ENCODE data around the gene SLC30A1. TPM values are rescaled to one million over a fixed set of nuclear protein-coding genes. Genes with fewer than 3 reads are reported as not detected.

Gene SLC30A1
- total RNA-seq, 2 experiments from 2014 or later: 2.9 to 4.5 TPM

GRCh38 chr1:211525101-211525676 lies 53.8 kb downstream of the SLC30A1 start:
- Mint-ChIP-seq H3K36me3 (ENCODE audit: low read depth) (no peaks in the 10 kb centered on the region), H3K27ac (no peak overlapping the region), H3K27me3 (no peaks in the 10 kb centered on the region), H3K9me3 (ENCODE audit: low read depth) (no peaks in the 10 kb centered on the region), H3K4me3 (no peak overlapping the region), H3K4me1 (peaks cover 15% of the 10 kb centered on the region)
- DNase-seq (no peak), ATAC-seq (no peak)
- intact Hi-C loops (cut with DNase I, micrococcal nuclease): no loop called here
- ChIA-PET CTCF (no interaction called here), POLR2A (no interaction called here)

GRCh38 chr1:211524521-211524920 lies 54.4 kb downstream of the SLC30A1 start:
- Mint-ChIP-seq H3K27ac (no peak overlapping the region), H3K4me3 (no peak overlapping the region), H3K36me3 (ENCODE audit: low read depth) (no peaks in the 10 kb centered on the region), H3K4me1 (peaks cover 14% of the 10 kb centered on the region), H3K27me3 (no peaks in the 10 kb centered on the region), H3K9me3 (ENCODE audit: low read depth) (no peaks in the 10 kb centered on the region)
- DNase-seq (no peak), ATAC-seq (no peak)
- CTCF ChIA-PET: interaction anchor here (0.6 to 1.6 kb wide), 5 partner anchors 10 to 141 kb away, joined by 3 to 16 read pairs (median 3); no protein-coding TSS in a partner anchor
- intact Hi-C loops (cut with DNase I, micrococcal nuclease): no loop called here
- POLR2A ChIA-PET: no interaction called here

GRCh38 chr1:211522804-211523203 lies 56.2 kb downstream of the SLC30A1 start:
- DNase-seq (no peak), ATAC-seq (no peak)
- CTCF ChIA-PET: no interaction called here
- Mint-ChIP-seq H3K27ac (no peak overlapping the region), H3K9me3 (ENCODE audit: low read depth) (no peaks in the 10 kb centered on the region), H3K27me3 (no peaks in the 10 kb centered on the region), H3K4me1 (peaks cover 12% of the 10 kb centered on the region), H3K4me3 (no peak overlapping the region), H3K36me3 (ENCODE audit: low read depth) (no peaks in the 10 kb centered on the region)
- POLR2A ChIA-PET: no interaction called here
- intact Hi-C loops (cut with DNase I, micrococcal nuclease): no loop called here

Other genes starting within 250 kb of the SLC30A1 start
- gene RD3, start 87.0 kb downstream of the SLC30A1 start, total RNA-seq: not detected
- gene NEK2, start 96.5 kb upstream of the SLC30A1 start, total RNA-seq: 10 to 100 TPM; 32.3 to 38.8 TPM

Data from activated CD4-positive, alpha-beta T cell treated with anti-CD3 and anti-CD28 coated beads for 36 hours (primary cell).